GM18909 (cell line): ENCODE data around the gene CYCS.

ENCODE experiments used
- ATAC-seq: cut with Tn5 transposase; IDR thresholded peaks from one replicate; pipeline ENCODE4 v1.9.1; 2021; ENCODE audit warnings: mild to moderate bottlenecking; ENCODE audit not compliant: unreplicated experiment, poor library complexity

The CYCS gene

GRCh38 chr7:25125137-25125946 is at the start of gene CYCS:
Gene CYCS (minus strand): TSS chr7:25125260. CDS start chr7:25124119, 1,141 bp downstream.
- peak; percentile 97 for ATAC-seq

GRCh38 chr7:25173184-25173583 is 48.1 kb upstream of the CYCS start:
- ATAC-seq, result no peak

GRCh38 chr7:25171516-25171915 is 46.5 kb upstream of the CYCS start:
- no peak for ATAC-seq

GRCh38 chr7:25171071-25171470 is 46.0 kb upstream of the CYCS start:
- ATAC-seq, result no peak

GRCh38 chr7:25169683-25170082 is 44.6 kb upstream of the CYCS start:
- ATAC-seq, result no peak

- no peak for ATAC-seq
Measured at GRCh38 chr7:25168145-25168544, 43.1 kb upstream of the CYCS start.

GRCh38 chr7:25167262-25167843 is 42.3 kb upstream of the CYCS start:
- no peak for ATAC-seq

GRCh38 chr7:25159983-25160596 is 35.0 kb upstream of the CYCS start:
- ATAC-seq, result peak; percentile 53

- no peak for ATAC-seq
Measured at GRCh38 chr7:25158966-25159365, 33.9 kb upstream of the CYCS start.

- ATAC-seq, result no peak
Measured at GRCh38 chr7:25151773-25152172, 26.7 kb upstream of the CYCS start.

- ATAC-seq, result no peak
Measured at GRCh38 chr7:25149836-25150235, 24.8 kb upstream of the CYCS start.

- no peak for ATAC-seq
Measured at GRCh38 chr7:25148772-25149575, 23.9 kb upstream of the CYCS start.

GRCh38 chr7:25143763-25144162 is 18.7 kb upstream of the CYCS start:
- no peak for ATAC-seq

GRCh38 chr7:25139536-25139935 is 14.5 kb upstream of the CYCS start:
- no peak for ATAC-seq

GRCh38 chr7:25134358-25135010 is 9.4 kb upstream of the CYCS start:
- no peak for ATAC-seq

GRCh38 chr7:25132430-25132829 is 7.4 kb upstream of the CYCS start:
- no peak for ATAC-seq

GRCh38 chr7:25126751-25127150 is 1.7 kb upstream of the CYCS start:
- no peak for ATAC-seq

GRCh38 chr7:25124465-25125136 is 459 bp downstream of the CYCS start:
- ATAC-seq, result no peak

GRCh38 chr7:25122373-25122772 is 2.7 kb downstream of the CYCS start:
- no peak for ATAC-seq

GRCh38 chr7:25121599-25121998 is 3.5 kb downstream of the CYCS start:
- ATAC-seq, result no peak
